HUDEP-2 (cell line): ENCODE data around the gene CASQ1.

Source experiments
- DNase-seq, 76 experiments: peaks; one replicate each; lab custom pipeline; 2025; ENCODE audit not compliant: unreplicated experiment in 76 of 76; lab: John Stamatoyannopoulos, UW

Gene CASQ1

DNA sequence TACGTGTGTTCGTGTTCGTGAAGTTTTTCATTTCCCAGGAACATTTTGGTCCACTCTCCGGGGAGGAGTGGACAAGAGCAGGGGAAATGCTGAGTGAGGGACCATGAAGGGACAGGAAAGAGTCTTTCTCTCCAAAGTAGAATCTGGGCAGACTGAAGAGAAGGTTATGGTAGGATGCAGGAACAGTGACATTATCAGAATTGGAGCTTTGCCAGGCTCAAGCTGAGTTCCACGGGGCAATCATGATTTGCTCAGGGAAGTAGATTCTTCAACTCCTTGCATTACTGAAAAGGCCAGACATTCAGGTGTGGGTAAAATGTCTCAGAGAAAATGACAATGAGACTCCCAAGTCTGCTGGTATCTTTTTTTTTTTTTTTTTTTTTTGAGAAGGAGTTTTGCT lies 22.4 kb upstream of the CASQ1 start:
- no peak for DNase-seq

DNA sequence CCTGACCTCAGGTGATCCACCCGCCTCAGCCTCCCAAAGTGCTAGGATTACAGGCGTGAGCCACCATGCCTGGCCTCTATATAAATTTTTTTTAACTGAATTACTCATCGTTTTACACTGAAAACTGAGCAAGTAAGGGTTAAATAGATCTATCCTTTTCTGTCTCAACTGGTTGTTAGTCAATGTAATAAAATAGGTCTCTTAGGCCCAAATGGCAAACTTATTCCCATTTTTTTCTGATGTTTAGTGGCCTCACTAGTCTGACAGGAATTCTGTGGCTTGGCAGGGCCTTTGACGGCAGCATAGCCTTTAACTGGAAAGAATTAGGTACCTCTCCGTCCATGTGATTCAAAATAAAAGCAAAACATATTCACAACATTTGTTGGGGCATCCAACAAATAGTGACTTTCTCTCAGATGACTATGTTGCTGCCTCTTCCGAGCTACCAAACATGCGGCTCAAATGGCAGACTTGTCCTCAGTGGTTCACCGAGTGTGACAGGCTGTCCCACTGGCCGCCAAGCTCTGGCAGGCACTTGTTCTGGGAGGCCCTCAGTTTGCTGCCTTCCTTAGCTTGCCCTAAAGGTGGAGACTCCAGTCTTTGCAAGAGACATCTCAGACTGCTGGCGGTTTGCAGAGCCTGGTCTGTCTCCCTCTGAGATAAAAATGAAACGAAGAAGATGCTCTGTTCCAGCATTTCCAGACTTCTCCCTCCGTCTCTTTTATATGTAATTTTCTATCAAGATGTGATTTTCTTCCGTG lies 21.6 kb upstream of the CASQ1 start:
- DNase-seq, result no peak

DNA sequence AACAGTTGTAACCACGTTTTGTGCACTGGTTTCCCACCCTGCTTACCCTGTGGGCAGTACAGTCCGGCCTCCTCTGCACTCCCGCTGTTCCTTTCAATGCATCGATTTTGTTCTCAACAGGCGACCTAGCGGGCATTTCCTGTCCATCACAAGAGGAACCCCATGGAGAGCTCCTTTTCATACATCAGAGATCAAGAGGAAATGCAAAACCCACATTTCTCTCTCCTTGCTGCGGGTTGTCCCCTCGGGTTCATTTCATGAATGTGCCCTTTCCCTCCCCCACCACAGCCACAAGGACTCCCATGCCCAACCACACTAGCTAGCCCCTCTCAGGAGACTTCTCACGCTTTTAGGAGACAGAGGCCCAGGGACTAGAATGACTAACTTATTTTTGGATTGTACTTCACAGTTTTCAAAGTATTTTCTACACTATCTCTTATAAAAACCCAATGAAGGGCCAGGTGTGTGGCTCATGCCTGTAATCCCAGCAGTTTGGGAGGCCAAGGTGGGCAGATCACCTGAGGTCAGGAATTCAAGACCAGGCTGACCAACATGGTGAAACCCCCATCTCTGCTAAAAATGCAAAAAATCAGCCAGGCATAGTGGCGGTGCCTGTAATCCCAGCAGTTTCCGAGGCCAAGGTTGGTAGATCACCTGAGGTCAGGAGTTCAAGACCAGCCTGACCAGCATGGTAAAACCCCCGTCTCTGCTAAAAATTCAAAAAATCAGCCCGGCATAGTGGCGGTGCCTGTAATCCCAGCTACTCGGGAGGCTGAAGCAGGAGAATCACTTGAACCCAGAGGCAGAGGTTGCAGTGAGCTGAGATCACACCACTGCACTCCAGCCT lies 20.6 kb upstream of the CASQ1 start:
- DNase-seq, result no peak

DNA sequence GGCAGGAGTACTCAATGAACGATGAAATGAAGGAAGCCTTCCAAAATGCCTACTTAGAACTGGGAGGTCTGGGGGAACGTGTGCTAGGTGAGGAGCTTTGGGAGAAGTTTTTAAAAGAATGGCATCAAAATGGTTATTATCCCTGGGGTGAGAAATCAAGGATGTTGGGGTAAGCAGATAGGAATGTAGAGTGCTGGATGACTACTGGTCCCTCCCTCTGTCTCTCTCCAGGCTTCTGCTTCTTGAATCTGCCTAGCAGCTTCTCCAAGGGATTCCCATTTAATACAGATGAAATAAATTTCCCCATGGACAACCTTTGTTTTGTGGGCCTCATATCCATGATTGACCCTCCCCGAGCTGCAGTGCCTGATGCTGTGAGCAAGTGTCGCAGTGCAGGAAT lies 19.0 kb upstream of the CASQ1 start:
- DNase-seq, result no peak

DNA sequence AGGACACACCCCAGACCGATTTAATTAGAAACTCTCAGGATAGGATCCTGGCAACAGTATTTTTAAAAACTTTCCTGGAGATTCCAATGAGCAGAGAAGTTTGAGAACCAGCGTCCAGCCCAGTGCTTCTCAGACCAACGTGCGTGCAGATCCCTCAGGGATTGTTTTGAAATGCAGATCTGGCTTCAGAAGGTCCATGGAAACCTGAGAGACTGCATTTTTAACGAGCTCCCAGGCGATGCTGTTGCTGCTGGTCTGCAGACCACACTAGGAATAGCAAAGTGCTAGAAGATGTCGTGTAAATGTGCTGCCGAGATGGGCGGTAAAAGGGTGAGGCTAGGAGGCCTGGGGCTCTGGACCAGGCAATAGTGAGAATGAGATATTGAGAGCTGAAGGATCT lies 18.4 kb upstream of the CASQ1 start:
- no peak for DNase-seq

DNA sequence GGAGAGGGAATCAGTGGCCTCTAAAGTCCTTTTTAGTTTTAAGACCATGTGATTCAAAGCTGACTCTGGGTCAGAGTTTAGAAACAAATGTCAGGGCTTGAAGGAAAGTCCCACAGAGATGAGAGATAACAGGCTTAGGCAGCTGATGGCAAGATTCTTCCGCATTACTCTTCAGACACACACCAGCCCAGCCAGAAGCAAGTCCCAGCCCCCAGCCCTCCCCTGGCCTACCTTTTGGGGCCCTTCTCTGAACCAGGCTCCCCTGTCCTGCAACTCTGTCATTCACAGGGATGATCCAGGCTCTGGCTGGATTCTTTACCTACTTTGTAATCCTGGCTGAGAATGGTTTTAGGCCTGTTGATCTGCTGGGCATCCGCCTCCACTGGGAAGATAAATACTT lies 13.1 kb upstream of the CASQ1 start:
- DNase-seq, result peak in 1 of 76 experiments; percentile 5

DNA sequence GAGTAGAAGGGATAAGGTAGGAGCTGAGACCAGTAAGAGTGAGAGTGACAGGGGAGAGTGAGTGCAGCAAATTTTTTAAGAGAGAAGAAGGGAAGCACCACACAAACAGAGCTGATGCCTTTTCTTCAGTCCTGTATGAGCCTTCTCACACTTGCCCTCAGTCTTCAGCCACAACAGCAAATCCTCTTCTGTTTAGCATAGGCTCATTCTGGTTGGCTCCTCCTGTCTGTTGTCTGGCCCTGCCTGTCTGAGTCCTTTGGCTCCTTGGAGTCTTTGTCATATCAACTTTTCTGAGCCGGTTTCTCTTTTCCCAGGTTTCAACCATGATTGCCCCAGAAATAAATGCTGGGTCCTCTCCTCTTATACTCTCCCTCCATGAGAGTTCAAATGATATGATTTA lies 12.7 kb upstream of the CASQ1 start:
- DNase-seq, result no peak

DNA sequence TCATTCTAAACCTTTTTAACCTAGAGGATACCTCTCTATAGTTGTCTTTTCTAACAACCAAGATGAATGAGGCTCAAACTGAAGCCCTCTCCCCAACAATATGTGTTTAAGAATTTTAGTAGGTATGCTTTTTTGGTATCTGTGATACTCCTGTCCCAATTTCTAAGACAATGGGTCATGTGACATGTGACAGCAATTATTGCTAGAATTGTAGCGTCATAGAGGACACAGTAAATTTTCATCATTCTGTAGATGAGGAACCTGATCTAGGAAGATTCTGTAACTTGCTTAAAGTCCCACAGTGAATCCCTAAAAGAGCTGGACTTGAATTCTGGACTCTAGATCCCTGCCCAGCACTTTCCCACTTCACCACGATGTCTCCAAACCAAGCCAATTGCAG lies 11.6 kb upstream of the CASQ1 start:
- no peak for DNase-seq

DNA sequence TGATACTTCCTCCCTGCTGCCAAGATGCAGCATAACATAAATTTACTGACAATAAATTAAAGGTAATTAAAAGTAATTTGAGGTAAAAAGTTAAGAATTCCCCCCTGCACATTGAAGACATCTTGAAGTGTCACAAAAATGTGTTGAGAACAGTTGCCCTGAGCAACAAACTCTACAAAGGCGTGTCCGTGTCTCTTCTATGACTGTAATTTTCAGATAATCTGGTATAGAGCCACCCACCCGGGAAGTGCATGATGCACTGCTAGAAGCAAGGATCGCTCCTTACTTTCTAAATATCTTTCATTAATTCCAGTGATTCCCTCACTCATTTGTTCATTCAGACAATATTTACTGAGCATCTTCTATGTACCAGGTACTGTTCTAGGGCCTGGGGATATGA lies 11.0 kb upstream of the CASQ1 start:
- DNase-seq, result peak in 2 of 76 experiments; percentile 1 to 4

DNA sequence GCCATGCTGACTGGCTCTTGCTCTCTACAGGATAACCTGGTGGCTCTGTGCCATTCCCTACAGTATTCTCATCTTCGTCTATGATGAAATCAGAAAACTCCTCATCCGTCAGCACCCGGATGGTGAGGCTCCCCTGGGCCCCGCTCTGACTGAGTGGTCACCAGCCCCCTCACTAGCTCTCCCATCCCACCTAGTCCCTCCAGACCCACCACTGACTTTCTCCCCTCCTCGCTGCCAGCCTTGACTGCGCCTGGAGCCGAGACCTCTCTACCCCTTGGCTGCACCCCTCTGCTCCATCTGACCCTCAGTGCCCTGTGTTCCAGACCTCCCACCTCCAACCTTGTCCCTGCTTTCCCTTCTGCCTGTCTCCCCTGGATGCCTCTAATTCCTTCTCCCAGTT lies 4.1 kb upstream of the CASQ1 start:
- no peak for DNase-seq

DNA sequence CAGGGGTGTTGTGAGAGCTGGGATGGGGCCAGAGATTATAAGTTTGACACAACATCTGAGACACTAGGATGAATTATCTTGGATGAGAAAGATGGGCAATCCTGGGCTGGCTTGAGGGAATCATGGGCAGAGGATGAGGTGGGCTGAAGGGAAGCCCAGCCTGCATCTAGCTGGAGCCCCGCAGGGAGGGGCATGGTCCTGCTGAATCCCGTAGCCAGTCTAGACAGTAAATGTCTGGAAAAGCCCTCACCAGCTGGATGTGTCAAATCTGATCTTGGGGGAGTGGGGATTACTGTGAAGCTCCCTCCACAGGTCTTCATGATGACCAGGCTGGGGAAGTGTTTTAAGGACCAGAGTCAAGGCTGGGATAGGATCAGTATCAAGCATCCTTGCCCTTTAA lies 3.6 kb upstream of the CASQ1 start:
- DNase-seq, result no peak

DNA sequence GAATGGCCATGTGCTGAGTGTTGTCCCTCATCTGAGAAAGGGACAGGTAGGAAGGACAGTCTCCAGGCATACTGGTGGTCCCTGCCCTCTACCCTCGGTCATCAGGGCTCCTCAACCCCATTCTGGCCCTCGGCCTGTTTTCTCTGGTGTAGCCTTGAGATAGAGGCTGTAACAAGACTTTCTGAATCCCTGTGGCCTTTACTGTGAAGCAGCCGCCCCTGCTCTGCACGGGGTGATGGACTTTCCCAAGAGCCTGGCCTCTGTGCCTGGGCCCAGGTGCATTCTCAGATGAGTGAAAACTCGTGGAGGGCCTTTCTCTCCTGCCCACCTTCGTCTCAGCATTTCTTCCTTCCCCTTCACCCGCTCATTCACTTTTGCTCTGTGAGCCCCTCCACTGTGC lies 3.0 kb upstream of the CASQ1 start:
- DNase-seq, result no peak

DNA sequence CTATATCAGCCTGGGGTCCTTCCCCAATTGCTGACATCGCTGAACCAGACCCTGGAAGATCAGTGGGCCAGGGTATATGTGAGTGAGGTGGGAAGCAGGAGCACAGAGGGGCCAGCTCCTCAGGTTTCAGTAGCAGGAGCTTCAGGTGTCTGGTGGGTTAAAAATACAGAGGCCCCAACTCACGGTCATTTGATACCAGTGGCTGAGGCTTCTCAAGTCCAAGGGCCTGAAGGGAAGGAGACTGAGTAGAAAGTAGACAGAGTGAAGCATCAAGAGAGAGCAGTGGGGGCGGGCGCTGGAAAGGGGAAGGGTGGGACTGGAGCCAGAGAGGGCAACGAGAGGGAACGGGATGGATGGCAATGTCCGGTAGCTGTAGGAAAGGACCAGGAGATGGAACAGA lies 2.0 kb upstream of the CASQ1 start:
- DNase-seq, result no peak

DNA sequence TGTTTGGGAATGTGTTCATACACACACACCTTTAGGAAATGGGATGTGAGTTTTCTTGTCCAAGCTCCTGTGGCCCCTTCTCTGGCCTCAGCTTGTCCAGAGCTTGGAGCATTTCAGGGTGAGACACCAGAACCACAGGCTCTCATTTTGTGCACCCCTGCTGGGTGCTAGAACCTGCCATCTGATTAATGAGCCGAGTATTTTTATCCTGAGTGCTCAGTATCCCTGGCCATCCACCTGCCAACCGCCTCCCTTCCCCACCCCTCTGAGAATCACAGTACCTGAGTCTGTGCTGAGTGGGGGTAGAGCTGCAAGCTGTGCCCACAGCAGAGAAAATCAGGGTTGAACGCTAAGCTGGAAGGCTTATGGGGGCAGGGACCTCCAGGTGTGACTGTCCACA lies 1.4 kb downstream of the CASQ1 start:
- no peak for DNase-seq

DNA sequence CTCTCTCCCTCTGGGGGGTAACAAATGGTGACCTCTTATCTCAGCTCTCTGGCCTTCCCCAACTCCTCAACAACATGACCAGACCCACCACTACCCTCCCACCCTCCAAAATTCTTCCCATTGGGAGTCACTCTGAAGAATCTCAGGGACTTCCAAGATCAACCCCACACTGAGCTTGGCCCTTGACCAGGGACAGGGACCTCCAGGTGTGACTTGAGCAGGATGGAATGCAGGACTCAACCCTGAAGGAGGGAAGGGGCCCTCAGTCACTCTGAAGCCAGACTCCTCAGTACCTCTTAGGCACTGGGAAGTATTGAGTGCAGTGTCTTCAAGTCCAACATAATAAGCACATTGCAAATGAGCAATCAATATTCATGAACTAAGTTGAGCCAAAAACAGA lies 1.9 kb downstream of the CASQ1 start:
- no peak for DNase-seq

DNA sequence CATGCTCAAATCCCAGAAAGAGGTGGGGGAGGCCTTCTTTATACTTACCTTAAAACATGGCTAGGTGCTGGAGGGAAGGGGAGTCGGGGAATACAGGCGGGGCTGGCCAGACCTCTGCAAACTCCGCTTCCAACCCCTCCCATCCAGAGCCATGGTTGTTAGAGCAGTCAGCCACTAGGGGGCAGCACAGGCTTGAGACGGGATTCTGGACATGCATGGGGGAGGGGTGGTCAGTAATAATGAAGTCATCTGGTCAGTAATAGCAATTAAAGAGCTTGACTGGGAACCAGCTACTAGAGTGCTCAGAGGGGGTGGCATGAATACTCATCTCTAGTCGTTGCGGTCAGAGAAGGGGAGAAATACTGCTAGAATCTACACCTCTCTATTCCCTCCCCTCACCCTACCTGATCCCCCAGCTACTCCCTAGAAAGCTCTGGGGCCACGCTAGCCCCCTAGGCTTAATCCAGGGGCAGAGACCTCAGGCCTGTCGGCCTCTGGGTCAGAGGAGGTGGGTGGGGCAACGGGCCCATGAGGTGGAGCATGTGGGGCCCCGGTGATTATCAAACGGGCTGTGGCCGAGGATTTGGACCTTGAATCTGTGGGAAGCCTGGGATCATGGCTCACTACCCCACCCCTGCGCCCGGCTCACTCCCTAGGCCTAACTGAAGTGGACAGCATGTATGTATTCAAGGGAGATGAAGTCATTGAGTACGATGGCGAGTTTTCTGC lies 2.9 kb downstream of the CASQ1 start:
- peak in 63 of 76 experiments; percentile 7 to 82 (median 57) for DNase-seq

DNA sequence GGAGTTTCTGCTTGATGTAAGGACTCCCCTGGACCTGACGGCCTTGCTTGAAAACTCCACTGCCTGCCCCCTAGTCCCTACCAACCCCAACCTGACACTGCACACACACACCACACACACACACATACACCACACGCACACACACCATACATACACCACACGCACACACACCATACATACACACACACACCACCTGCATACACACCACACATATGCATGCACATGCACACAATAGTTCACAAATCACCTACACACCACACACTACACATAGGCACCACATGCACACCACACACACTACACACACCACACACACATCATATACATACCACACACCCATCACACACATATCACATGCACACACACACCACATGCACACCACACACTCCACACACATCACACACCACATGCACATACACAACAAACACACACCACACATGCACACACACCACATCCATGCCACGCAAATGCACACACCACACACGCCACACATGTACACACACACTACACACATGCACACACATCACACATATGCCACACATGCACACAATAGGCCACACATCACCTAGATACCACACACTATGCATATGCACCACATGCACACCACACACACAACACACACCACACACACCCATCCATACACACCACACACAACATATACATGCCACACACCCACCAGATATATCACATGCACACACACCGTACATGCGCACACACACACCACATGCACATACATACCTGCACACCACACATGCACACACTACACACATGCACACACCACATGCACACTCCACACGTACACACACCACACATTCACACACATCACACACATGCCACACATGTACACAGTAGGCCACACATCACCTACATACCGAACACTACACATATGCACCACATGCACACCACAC lies 3.7 kb downstream of the CASQ1 start:
- no peak for DNase-seq

DNA sequence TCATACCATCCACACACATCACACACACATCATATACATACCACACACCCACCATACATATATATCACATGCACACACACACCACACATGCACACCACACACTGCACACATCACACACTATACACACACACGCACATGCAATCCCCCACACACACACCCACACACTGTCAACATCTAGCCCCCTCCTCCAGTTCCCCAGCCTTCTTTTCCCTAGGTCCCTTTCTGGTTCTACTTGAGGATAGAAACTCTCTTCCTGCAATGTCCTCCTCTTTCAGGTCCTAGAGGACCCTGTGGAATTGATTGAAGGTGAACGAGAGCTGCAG lies 4.3 kb downstream of the CASQ1 start:
- no peak for DNase-seq

DNA sequence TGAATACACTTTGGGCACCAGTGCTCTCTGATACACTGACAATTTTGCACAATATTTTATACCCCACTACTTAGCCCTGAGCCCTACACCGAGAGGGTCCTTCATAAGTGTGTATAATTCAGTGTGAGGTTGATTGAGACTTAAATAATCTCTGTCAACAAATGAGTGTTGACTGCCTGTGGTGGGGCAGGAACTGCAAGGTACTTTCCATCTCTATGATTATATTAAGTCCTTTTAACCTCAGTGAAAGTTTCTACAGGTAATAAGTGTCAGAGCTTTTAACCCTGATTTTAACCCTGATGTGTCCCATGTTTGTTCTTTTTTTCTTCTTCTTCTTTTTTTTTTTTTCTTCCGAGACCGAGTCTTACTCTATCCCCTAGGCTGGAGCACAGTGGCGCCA lies 5.8 kb downstream of the CASQ1 start:
- no peak for DNase-seq

DNA sequence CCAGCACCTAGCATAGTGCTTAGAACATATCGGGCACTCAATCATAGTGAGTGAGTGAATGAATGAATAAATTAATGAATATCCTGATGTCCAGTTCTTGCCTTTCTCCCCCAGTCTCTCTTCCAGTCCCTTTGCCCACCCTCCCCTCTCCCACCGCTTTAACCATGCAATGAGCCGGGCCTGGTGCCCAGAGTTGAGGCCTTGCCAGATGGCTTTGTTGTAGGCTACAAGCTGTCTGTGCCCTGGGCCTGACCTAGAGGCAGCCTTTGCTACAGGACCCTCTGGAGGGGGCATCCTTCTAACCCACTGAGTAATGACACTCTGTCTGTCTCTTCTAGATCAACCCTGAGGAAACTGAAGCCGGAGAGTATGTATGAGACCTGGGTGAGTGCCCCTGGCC lies 6.9 kb downstream of the CASQ1 start:
- no peak for DNase-seq

DNA sequence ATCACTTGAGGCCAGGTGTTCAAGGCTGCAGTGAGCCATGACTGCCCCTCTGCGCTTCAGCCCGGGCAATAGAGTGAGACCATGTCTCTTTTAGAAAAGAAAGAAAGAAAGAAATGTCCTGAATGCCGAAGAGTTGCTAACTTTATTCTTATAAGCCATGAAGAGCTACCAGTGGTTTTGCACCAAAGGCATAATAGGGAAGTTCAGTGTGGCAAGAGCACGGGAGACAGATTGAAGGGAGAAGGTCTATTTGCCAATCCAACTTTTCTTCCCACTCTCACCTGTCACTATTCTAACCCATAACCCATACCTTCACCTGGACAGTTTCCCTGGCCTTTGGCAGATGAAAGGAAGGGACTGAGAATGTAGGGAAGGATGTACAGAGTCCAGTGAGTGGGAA lies 10.4 kb downstream of the CASQ1 start:
- no peak for DNase-seq
